ENCODE measurements around the gene KAT8.
A peak's percentile ranks its signal among the peaks of the same experiment; 100 is the strongest.
"Not testable (repeated sequence)": the region's sequence is repeated elsewhere in the genome, so short reads cannot be mapped to it uniquely, and the experiment has no call there.

Gene KAT8

DNA sequence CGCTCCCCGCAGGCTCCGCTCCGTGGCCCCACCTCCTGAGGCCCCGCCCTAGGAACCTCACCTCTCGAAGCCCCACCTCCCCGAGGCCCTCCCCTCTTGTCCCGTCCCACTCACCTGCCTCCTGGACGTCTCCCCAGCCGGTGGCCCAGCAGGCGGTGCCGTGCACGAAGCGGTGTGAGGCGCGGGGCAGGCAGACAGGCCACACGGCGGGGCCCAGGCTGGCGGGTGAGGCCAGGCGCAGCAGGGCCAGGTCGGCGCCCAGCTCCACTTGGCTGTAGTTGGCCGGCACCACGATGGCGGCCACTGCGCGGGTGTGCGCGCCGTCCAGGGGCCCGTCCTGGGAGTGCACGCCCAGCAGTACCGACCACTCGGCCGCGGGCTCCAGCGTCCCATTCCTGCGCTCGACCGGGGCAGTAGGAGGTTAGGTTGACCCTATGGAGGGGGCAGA is 30.8 kb downstream of the KAT8 start:
- DNase-seq (ENCODE audit: low read depth in 2 of 2): no peak

DNA sequence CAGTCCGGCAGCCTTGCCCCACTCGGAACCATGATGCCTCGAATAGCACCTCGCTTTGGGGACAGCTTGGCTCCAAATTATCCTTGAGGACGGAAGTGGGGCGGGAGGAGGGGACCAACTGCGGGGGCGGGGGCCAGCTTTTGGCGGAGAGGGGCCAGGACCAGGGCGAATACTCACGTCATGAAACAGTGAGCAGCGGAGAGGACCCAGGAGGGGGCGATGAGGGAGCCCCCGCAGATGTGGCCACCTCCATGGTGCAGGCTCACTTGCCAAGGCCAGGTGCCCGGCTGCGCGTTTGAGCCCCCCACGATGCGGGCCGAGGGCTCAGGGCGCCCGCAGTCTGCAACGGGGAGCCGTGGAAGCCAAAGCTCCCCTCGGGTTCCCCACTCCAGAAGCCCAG is 31.4 kb downstream of the KAT8 start:
- DNase-seq (ENCODE audit: low read depth in 2 of 2): no peak

DNA sequence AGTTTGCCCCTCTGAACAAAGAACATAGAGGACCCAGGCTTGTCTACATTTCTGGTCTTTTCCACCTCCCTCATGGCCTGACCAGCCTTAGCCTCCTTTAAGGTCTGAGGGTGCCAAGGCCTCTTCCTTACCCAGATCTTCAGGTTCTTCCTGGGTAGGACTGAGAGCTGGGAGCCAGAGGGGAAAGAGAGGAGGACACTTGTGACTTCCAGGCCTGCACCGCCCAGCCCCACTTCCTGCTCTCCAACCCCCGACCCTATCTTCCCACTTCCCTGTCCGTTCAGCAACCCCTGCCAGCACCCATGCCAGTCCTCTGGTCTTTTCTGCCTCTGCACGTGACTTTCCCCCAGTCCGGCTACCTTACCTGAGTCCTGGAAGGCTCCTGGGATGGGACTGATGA is 31.9 kb downstream of the KAT8 start:
- DNase-seq (ENCODE audit: low read depth in 2 of 2): no peak

DNA sequence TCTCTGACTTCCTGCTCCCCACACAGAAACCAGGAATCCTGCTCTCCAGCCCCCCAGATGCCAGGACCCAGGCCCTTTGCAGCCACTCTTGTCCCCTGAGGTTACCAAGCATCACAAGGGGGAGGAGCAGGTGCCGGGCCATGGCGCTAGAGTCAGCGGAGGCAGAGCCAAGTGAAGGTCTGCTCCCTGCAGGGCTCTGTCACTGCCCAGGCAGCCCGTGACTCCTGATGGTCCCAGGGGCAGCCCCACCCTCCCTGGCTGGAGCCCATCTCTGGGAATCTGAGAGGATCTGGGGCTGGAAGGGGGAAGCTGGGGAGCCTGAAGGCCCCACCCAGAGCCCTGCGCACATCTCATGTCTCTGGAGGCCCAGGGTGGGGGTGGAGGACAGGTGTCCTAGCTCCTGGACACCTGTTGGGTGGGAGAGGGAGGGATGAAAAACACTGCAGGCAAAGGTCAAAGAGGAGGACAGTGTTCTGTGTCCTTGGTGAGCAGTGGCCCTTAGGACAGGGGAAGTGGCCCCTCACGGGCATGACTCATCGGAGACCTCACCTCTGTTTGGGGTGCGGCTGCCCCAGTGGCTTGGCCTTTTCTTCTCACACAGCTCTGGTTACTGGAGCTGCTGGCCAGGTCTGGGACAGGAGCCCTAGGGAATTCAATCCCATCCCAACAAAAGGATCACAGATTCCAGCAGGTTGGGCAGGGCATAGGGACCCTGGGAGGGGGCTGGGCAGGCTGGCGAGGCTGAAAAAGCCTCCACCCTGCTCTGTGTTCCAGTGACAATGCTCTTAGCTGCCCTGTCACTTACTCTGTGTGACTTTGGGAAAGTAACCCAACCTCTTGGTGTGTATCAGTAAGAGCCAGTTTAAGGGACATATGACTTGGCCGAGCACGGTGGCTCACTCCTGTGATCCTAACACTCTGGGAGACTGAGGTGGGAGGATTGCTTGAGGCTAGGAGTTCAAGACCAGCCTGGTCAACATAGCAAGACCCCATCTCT is 32.7 kb downstream of the KAT8 start, which contains the start of gene PRSS36:
PRSS36 (minus strand) TSS at position 173 of the 997 bp plus-strand sequence; CDS start at position 142, 31 bp downstream.
- no peak for DNase-seq (ENCODE audit: low read depth in 2 of 2)

DNA sequence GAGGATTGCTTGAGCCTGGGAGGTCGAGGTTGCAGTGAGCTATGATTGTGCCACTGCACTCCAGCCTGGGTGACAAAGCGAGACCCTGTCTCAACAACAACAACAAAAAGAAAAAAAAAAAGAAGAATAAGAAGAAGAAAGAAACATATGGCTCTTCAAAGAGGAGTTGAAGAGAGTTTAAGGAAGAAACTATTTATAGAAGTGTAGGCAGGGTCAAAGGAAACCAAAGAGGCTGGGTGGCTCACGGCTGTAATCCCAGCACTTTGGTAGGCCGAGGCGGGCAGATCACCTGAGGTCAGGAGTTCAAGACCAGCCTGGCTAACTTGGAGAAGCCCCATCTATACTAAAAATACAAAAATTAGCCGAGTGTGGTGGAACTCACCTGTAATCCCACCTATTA is 33.5 kb downstream of the KAT8 start:
- DNase-seq (ENCODE audit: low read depth in 2 of 2): not testable (repeated sequence)

DNA sequence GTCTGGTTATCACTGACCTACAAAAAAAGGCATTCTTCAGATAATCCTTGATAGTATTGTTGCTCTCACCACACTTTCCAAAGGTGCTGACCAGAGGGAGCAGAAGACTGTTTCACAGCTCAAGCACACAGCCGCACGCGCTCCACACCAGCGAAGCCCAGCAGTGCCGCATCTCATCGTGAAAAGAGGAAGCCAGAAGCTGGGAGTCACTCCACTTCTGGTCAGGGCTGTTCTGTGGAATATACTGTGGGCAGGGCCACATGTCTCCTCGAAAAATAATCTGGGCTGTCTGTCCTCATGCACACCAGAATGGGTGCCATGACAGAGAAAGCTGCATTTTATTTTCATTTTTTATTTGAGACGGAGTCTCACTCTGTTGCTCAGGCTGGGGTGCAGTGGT is 39.7 kb downstream of the KAT8 start:
- no peak for DNase-seq (ENCODE audit: low read depth in 2 of 2)

DNA sequence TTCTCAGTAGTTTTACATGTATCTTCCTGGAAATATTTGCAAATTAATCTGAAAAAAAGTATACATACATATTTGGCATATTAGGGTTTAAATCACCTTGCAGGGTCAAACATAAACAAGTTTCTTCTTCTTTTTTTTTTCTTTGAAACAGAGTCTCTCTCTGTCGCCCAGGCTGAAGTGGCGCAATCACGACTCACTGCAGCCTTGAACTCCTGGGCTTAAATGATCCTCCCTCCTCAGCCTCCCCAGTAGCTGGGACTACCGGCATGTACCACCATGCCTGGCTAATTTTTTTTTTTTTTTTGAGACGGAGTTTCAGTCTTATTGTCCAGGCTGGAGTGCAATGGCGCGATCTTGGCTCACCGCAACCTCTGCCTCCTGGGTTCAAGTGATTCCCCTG is 49.9 kb downstream of the KAT8 start:
- DNase-seq (ENCODE audit: low read depth in 2 of 2): no peak

DNA sequence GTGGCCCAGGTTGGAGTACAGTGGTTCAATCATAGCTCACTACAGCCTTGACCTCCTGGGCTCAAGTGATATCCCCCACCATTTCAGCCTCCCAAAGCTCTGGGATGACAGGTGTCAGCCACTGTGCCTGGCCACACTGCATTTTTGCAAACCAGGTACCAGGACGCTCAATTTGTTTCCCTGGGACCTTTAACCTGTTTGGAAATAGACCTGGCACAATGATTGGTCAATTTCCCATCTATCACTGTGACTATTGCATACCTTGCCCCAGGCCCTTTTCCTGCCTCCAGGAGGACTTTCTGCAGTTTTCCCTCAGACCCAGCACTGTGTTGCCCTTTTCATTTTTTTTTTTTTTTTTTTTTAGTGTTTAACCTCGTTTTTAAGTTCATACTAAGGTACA is 51.4 kb downstream of the KAT8 start:
- no peak for DNase-seq (ENCODE audit: low read depth in 2 of 2)

DNA sequence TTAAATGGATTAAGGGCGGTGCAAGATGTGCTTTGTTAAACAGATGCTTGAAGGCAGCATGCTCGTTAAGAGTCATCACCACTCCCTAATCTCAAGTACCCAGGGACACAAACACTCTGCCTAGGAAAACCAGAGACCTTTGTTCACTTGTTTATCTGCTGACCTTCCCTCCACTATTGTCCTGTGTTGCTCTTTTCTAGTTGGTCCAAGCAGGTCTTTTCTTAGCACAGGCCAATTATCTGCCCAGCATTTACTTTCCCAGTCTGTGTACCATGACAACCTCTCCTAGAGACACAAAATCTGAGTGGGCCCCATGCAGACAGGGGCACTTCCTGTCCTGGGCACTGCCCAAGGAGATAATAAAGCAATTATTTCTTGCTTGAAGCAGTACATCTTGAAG is 52.6 kb downstream of the KAT8 start:
- not testable (repeated sequence) for DNase-seq (ENCODE audit: low read depth in 2 of 2)

DNA sequence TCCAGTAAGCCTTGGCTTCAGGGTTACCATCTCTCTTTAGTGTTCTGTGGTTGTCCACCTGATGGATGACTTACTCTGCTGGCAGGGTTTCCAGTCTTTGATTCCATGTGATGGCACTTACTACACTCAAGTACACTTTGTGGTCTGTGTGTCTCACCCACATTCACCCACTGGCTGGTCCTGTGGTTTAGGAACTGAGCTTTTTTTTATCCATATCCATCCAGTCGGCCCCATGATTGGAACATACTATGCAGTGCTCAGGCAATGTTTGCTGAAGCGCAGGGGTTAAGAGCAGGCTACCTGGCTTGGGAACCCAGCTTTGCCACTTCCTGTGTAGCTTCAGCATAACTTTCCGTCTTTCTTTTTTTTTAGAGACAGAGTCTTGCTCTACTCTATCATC is 59.7 kb downstream of the KAT8 start:
- DNase-seq (ENCODE audit: low read depth in 2 of 2): no peak

DNA sequence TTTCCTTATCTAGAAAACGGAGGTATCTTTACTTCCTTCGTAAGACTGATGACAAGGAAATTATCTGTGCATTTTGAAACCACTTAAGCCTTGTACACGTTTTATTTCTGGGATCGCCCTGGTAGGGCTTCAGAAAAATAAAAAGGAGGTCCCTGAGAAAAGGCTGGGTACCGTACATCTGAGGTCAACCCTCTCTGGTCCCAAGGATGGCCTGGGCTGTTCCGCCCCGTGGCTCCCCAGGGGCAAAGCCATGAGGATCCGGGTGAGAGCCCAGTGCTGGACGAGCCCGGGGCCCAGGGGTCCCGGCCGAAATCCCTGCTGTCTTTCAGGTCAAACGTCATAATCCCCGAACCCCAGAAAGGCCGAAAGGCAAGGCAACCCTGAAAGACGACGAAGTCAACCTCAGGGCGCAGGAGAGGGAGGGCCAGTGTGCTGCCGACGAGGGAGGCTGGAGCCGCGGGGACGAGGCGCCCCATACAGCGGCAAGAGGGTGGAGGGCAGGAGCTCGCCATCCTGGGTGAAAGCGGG is 61.8 kb downstream of the KAT8 start:
- no peak for DNase-seq (ENCODE audit: low read depth in 2 of 2)

DNA sequence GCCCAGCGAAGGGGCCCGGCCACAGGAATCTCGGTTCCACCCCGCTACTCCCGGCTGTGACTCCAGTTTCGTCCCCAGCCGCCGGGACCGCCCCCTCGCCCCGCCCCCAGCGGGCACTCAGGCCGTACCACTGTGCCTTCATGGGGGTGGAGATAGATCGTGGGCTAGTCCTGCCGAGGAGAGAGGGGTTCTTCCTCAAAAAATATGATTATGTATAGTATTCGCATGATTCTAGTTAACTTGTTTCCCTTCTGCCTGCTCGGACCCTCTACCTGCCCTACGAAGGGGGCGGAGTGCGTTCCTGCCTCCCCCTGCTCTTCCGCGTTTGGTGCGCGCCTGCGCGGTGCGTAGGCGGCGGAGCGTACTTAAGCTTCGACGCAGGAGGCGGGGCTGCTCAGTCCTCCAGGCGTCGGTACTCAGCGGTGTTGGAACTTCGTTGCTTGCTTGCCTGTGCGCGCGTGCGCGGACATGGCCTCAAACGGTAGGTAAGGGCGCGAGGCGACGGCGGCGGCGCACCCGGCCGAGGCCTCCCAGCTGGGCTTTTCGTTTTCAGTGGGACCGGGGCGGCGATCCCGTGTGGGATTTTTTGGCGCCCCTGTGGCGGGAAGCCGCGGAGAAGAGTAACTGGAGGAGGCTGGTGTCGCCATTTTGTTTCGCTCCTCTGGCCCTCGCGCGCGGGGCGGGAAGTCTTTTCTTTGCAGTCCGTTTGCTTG is 62.4 kb downstream of the KAT8 start, which contains the start of gene FUS:
FUS (plus strand) TSS at position 393 of the 713 bp plus-strand sequence; CDS start at position 469, 76 bp downstream.
- peak; percentile 68 to 69 for DNase-seq (ENCODE audit: low read depth in 2 of 2)
